SH-SY5Y (cell line): ENCODE data around the gene KCTD3.

ENCODE experiments used
- GATA2 ChIP-seq: IDR thresholded peaks from 2 replicates; pipeline ENCODE4 v1.6.1; 2011; ENCODE audit warnings: mild to moderate bottlenecking, low read depth, low read length
- GATA3 ChIP-seq: IDR thresholded peaks from 2 replicates; pipeline ENCODE4 v1.6.1; 2011; ENCODE audit warnings: low read depth, mild to moderate bottlenecking, low read length, moderate library complexity

GRCh38 chr1:215643592-215644321 lies 76.7 kb downstream of the KCTD3 start:
- TF ChIP-seq GATA2 (no peak), GATA3 (no peak)
